ENCODE measurements around the gene FURIN.
"Not testable (repeated sequence)": the region's sequence is repeated elsewhere in the genome, so short reads cannot be mapped to it uniquely, and the experiment has no call there.

Gene FURIN

DNA sequence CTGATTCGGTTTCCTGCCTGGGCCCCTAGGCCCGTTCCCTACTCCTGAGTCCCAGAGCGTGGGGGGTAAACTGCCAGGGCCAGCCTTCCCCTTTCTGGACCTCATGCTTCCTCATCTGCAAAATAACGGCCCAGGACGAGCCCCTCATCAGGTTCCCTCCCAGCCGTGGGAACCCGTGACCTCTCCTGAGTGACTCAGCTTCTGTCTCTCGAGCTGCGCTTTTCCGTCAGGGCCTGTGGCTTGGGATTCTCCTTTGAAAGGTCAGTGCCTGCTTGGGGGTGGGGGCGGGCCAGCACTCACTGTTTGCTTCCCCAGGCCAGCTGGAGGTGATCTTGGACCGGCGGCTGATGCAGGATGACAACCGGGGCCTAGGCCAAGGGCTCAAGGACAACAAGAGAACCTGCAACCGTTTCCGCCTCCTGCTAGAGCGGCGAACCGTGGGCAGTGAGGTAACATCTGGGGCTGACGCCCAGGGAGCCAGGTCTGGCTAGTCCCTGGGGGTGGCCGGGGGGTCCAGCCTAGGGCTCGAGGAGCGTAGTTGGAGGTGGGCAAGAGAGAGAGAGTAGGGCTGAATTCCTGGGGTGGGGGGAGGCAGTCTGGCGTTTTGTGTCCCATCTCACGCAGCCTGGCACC, 47.5 kb downstream of the FURIN start:
- H3K4me3 Mint-ChIP-seq: no peak overlapping the region
- ATAC-seq (no peak), DNase-seq (ENCODE audit: low spot score in 2 of 2) (no peak)
- peaks cover 97% of the 10 kb centered on the region for H3K36me3 Mint-ChIP-seq
- no peaks in the 10 kb centered on the region for H3K9me3 Mint-ChIP-seq
- peak overlapping the region; percentile 40 for H3K27ac Mint-ChIP-seq
- H3K4me1 Mint-ChIP-seq: no peaks in the 10 kb centered on the region

DNA sequence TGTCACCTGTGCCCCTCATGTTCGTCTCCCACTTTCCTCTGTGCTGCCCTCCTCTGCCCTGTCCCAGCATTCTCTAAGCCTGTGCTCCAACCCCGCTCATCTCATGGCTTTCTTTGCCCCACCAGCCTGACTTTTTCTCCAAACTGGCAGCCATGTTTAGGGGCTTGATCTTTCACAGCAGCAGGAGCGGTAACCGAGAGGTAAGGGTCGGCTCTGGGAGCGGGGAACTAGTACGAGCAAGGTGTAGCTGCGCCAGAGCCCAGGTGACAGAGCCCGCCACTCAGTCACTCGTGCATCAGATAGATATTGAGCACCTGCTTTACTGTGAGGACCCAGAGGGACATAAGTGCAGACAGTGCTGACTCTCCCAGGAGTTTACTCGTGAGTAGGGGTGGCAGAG, 48.1 kb downstream of the FURIN start:
- H3K9me3 Mint-ChIP-seq: no peaks in the 10 kb centered on the region
- H3K27ac Mint-ChIP-seq: peak overlapping the region; percentile 14
- no peak overlapping the region for H3K4me3 Mint-ChIP-seq
- ATAC-seq (no peak), DNase-seq (ENCODE audit: low spot score in 2 of 2) (no peak)
- peaks cover 5% of the 10 kb centered on the region for H3K4me1 Mint-ChIP-seq
- peaks cover 97% of the 10 kb centered on the region for H3K36me3 Mint-ChIP-seq

DNA sequence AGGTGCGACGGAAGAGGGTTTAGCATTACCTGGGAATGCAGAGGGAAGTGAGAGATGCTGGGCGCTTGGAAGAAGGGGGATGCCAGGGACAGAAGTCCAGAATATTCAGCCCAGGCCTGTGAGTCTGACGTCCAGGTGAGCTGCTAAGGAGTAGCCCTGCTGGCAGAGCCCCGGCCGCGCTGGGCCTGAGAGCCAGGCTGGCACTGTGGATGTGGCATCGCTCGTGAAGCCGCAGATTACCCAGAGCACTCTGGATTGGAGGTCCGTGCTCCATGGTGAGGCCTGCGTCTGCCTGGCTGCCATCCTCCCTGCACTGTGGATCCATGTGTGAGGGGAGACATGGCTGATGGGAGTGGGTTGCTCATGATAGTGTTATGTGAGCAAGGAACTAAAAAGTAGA, 49.2 kb downstream of the FURIN start:
- H3K4me3 Mint-ChIP-seq: no peak overlapping the region
- no peak for DNase-seq (ENCODE audit: low spot score in 2 of 2)
- peaks cover 11% of the 10 kb centered on the region for H3K4me1 Mint-ChIP-seq
- H3K36me3 Mint-ChIP-seq: peaks cover 97% of the 10 kb centered on the region
- ATAC-seq: no peak
- no peaks in the 10 kb centered on the region for H3K9me3 Mint-ChIP-seq
- H3K27ac Mint-ChIP-seq: peak overlapping the region; percentile 32

DNA sequence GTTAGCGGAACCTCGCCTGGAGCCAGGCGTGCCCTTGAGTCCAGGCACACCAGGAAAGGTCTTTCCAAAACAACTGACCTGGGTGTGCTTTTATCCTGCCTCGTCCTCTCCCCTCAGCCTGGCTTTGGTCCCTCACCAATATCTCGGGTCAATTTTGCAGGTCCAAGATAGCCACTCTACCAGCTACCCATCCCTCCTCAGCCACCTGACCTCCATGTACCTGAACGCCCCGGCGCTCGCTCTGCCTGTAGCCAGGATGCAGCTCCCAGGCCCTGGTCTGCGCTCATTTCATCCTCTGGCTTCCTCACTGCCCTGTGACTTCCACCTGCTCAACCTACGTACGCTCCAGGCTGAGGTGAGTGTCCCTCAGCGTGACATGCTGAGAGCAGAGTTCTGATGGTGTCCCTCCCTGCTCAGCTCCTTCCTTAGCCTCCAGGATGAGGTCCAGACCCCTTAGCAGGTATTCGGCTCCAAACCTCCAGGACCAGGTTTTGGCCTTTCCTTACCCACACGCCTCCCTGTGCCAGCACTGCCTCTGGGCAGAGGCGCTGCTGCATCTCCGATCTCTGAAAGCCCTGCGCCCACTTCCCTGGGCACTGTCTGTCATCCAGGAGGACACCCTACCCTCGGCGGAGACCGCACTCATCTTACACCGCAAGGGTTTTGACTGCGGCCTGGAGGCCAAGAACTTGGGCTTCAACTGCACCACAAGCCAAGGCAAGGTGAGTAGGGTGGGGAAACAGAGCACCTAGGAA, 49.8 kb downstream of the FURIN start:
- Mint-ChIP-seq H3K27ac (no peak overlapping the region), H3K9me3 (no peaks in the 10 kb centered on the region), H3K36me3 (peaks cover 94% of the 10 kb centered on the region), H3K4me3 (no peak overlapping the region), H3K4me1 (peaks cover 17% of the 10 kb centered on the region)
- no peak for DNase-seq (ENCODE audit: low spot score in 2 of 2)
- ATAC-seq: no peak

DNA sequence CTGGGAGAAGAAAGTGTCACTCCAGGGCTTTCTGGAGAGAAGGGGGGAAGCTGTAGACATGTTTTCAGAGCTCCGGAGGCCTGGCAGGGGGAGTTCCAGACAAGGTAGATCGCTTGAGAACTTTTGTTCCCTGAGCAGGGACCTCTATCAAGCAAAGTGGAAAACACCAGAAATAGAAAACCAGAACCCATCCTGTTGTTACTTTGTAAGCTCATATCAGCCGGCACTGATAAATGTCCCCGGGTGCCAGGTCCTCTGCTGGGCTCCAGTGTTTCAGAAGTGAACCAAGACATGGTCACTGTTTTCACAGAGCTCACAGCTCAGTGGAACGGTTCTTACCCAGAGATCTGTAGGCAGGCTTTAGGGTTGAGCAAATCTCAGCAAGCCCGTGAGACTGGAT, 50.4 kb downstream of the FURIN start:
- H3K4me1 Mint-ChIP-seq: peaks cover 22% of the 10 kb centered on the region
- H3K36me3 Mint-ChIP-seq: peaks cover 94% of the 10 kb centered on the region
- no peak overlapping the region for H3K4me3 Mint-ChIP-seq

DNA sequence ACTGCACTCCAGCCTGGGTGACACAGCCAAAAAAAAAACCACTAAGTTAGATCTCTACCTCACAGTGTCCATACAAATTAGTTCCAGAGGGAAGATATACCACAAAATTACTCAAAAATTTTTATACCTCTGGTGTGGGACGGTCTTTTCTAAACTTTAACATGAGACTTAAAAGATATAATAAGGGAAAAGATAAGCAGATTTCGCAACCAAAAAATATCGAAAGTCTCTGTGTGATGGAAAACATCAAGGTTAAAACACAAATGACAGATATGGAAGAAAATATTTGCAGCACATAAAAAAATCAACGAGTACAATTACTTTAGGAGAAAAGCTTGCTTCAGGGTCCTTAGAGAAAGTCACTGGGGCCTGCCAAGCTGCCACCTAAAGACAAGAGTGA, 53.5 kb downstream of the FURIN start:
- Mint-ChIP-seq H3K4me3 (no peak overlapping the region), H3K9me3 (no peaks in the 10 kb centered on the region), H3K27ac (no peak overlapping the region), H3K4me1 (peaks cover 25% of the 10 kb centered on the region), H3K36me3 (peaks cover 69% of the 10 kb centered on the region)
- ATAC-seq: no peak
- no peak for DNase-seq (ENCODE audit: low spot score in 2 of 2)

More for the DNA sequence above, 50.4 kb downstream of the FURIN start:
- Mint-ChIP-seq H3K9me3 (no peaks in the 10 kb centered on the region), H3K27ac (no peak overlapping the region)
- no peak for DNase-seq (ENCODE audit: low spot score in 2 of 2)
- ATAC-seq: no peak

DNA sequence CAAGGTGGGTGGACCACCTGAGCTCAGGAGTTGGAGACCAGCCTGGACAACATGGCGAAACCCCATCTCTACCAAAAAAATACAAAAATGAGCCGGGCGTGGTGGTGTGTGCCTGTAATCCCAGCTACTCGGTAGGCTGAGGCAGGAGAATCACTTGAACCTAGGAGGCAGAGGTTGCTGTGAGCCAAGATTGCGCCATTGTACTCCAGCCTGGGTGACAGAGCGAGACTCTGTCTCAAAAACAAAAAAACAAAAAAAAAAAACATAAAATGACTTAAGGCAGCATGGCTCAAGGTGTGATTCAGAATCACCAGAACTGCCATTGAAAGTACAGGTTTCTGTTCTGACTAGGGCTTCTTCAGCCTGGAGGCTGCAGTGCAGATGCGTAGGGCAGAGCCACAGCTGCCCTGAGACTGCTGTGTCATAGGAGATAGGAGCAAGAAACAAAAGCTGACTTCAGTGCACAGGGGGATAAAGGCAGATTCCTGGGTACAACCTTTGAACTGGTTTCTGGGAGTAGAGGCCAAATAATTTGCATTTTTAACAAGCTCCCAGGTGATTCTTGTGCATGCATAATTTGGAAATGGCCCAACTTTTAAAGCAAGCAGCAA, 54.4 kb downstream of the FURIN start:
- DNase-seq (ENCODE audit: low spot score in 2 of 2); H3K9me3 Mint-ChIP-seq; H3K4me3 Mint-ChIP-seq: not testable (repeated sequence)
- peak overlapping the region; percentile 80 for H3K27ac Mint-ChIP-seq
- peak; percentile 97 for ATAC-seq
- H3K36me3 Mint-ChIP-seq: peaks cover 60% of the 10 kb centered on the region
- H3K4me1 Mint-ChIP-seq: peaks cover 25% of the 10 kb centered on the region

DNA sequence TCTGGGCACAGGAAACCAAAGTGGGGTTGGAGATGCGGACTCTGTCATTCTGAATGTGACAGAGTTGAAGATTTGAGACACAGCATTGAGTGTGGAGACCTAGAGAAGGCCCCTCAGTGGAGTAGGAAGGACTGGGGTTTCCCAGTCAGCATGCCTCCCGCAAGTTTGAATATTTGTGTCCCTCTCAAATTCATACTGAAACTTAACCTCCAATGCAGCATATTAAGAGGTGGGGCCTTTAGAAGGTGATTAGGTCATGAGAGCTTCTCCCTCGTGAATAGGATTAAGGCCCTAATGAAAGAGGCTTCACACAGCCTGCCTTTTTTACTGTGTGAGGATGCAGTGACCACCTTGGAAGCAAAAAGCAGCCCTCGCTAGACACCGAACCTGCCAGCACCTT, 56.0 kb downstream of the FURIN start:
- Mint-ChIP-seq H3K36me3 (peaks cover 44% of the 10 kb centered on the region), H3K27ac (peak overlapping the region; percentile 80), H3K4me3 (peak overlapping the region; percentile 18), H3K4me1 (peaks cover 25% of the 10 kb centered on the region), H3K9me3 (no peaks in the 10 kb centered on the region)
- ATAC-seq (peak; percentile 79), DNase-seq (ENCODE audit: low spot score in 2 of 2) (no peak)

DNA sequence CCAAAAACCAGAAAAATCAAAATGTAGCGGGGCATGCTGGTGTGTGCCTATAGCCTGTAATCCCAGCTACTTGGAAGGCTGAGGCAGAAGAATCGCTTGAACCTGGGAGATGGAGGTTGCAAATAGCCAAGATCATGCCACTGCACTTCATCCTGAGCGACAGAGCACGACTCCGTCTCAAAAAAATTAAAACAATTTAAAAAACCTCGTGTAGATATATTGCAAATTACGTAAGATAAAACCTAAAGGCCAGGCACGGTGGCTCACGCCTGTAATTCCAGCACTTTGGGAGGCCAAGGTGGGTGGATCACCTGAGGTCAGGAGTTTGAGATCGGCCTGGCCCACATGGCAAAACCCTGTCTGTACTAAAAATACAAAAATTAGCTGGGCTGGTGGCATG, 58.4 kb downstream of the FURIN start:
- not testable (repeated sequence) for H3K27ac Mint-ChIP-seq; H3K4me3 Mint-ChIP-seq; DNase-seq (ENCODE audit: low spot score in 2 of 2); ATAC-seq; H3K9me3 Mint-ChIP-seq
- H3K36me3 Mint-ChIP-seq: peaks cover 29% of the 10 kb centered on the region
- peaks cover 32% of the 10 kb centered on the region for H3K4me1 Mint-ChIP-seq

DNA sequence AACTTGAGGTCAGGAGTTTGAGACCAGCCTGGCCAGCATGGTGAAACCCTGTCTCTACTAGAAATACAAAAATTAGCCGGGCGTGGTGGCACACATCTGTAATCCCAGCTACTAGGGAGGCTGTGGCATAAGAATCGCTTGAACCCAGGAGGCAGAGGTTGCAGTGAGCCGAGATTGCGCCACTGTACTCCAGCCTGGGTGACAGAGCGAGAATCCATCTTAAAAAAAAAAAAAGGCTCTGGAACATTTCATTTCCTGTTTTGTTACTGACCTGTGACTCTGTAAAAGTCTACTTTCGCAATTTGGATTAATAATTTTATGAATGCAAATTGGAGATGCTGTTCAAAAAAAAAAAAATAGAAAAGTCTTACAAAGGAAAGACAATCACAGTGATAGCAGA, 59.7 kb downstream of the FURIN start:
- H3K27ac Mint-ChIP-seq; H3K4me3 Mint-ChIP-seq; H3K9me3 Mint-ChIP-seq; DNase-seq (ENCODE audit: low spot score in 2 of 2); ATAC-seq: not testable (repeated sequence)
- H3K4me1 Mint-ChIP-seq: peaks cover 32% of the 10 kb centered on the region
- H3K36me3 Mint-ChIP-seq: peaks cover 26% of the 10 kb centered on the region

DNA sequence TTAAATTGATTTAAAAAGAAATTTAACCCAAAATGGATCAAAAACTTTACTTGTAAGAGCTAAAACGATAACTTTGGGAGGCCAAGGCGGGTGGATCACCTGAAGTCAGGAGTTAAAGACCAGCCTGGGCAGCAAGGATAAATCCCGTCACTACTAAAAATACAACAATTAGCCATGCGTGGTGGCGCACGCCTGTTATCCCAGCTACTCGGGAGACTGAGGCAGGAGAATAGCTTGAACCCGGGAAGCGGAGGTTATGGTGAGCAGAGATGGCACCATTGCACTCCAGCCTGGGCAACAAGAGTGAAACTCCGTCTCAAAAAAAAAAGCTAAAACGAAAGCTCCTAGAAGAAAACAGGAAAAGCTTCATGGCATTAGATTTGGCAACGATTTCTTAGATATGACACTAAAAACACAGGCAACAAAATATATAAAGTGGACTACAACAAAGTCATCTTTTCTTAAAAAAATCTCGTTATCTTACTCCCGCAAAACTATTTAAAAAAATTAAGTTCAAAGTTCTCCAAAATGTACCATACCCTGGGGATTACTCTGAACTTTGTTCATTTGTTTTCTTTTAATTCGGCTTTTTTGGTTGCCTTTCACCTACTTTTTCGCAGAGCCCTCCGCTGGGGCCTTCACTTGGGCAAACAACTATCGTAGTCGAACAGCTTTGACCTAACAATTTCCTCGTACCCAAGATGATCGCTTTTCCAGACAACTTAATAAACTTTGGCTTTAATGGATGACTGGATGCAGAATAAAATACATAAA, 61.0 kb downstream of the FURIN start:
- Mint-ChIP-seq H3K36me3 (peaks cover 21% of the 10 kb centered on the region), H3K4me3 (peak overlapping the region; percentile 89), H3K27ac (peak overlapping the region; percentile 96), H3K4me1 (peaks cover 37% of the 10 kb centered on the region), H3K9me3 (no peaks in the 10 kb centered on the region)
- ATAC-seq (no peak), DNase-seq (ENCODE audit: low spot score in 2 of 2) (no peak)

DNA sequence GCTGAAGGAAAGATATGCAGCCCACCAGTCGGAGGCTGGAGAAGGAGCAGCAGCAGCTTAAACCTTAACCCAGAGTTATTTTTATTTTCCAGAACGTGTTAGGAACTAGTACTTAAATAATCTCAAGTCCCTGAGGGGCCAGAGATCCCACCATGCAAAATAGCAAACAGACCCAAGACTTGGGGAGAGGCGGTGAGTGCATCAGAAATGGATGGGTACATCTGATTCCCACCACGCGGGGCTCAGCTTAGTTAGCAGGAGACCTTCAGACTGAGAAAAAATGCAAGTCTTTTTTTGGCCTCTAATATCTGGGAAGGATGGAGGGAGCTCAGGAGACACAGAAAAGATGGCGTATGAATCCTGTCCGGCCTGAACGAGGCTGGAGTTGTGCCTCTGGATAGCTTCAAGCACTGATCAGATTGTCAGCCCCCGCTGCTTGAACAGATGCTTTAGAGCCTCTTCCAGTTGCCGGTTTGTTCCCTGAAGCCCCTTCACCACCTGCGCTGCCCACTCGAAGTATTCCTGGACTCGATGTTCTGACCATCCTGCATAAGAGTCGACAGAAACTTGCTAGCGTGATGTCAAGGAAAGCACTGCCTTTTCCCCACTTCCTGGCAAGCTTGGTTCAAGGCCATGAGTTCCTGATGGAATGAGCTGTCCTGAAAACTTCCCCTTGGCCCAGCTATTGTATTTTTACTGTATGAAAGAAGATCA, 62.6 kb downstream of the FURIN start:
- Mint-ChIP-seq H3K27ac (peak overlapping the region; percentile 96), H3K9me3 (no peaks in the 10 kb centered on the region), H3K4me1 (peaks cover 46% of the 10 kb centered on the region), H3K4me3 (peak overlapping the region; percentile 89), H3K36me3 (peaks cover 28% of the 10 kb centered on the region)
- DNase-seq (ENCODE audit: low spot score in 2 of 2): no peak
- ATAC-seq: no peak

DNA sequence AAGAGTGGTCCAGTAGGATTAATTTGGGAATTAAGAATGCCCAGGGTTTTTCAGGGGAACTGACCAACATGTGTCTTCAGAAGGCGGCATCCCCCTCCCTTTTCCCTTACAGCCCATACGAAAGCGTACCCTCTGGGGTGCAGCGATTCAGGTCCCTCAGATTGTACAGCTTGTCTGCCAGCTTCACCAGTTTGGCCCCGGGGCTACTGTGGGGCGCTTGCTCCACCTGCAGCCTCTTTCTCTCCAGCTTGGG, 63.1 kb downstream of the FURIN start:
- peak overlapping the region; percentile 89 for H3K4me3 Mint-ChIP-seq
- H3K27ac Mint-ChIP-seq: peak overlapping the region; percentile 96
- H3K4me1 Mint-ChIP-seq: peaks cover 50% of the 10 kb centered on the region
- DNase-seq (ENCODE audit: low spot score in 2 of 2) (no peak), ATAC-seq (no peak)
- H3K36me3 Mint-ChIP-seq: peaks cover 33% of the 10 kb centered on the region
- no peaks in the 10 kb centered on the region for H3K9me3 Mint-ChIP-seq

DNA sequence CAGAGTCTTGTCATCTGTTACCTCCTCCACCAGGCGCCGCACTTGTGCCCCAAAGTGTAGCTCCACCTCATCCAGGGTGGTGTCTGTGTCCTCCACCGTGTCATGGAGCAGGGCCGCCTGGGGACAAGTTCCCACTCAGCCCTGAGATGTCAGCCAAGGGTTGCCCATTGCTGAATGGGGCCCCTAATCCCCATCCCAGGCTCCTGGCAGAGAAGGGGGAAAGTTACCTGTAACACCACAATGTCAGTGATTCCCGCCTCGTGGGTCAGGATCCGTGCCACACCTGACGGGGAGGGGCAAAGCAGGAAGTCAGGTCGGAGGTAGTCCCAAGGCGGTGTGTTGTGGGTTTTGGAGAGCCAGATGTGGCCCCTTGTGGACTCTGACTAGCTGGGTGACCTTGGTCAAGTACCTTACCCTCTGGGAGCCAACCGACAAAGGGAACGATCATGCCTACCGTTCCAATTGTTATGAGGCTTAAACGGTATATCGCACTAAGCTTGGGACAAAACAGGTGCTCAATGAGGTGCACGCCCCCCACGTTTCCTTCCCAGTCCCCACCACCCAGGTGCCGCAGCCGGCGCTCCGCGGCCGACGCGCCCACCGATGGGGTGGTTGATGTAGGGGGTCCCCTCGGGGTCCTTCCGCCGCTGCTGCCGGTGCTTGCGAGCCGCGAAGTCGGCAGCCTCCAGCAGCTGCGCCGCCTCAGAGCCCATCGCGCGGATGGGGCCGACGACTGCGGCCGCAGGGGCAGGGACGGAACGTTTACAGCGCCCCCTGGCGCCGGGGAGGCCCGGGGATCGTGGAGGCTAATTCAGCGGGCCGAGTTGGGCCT, 63.7 kb downstream of the FURIN start, which contains the start of gene HDDC3:
Gene HDDC3, minus strand, starts transcription at position 722 of the 832 bp plus-strand sequence. Its CDS starts 9 bp downstream, at position 713.
- Mint-ChIP-seq H3K9me3 (no peaks in the 10 kb centered on the region), H3K4me1 (peaks cover 54% of the 10 kb centered on the region), H3K36me3 (peaks cover 38% of the 10 kb centered on the region), H3K27ac (peak within 1 kb of the TSS; percentile 96), H3K4me3 (peak within 1 kb of the TSS; percentile 89)
- DNase-seq (ENCODE audit: low spot score in 2 of 2) (peak; percentile 98), ATAC-seq (peak; percentile 74)

Measured in stimulated activated effector memory CD8-positive, alpha-beta T cell treated with anti-CD3 and anti-CD28 coated beads, Interleukin-12 subunit alpha, Interleukin-12 subunit beta, amount 100 ng/mL, for 72 hours (primary cell).